GM23338 (cell line): ENCODE results near the gene LIFR. TPM values are rescaled to one million over a fixed set of nuclear protein-coding genes. Genes with fewer than 3 reads are reported as not detected.

ENCODE experiments used
- ATAC-seq: fragments of 200-7000 bp; cut with Tn5 transposase; 3 replicates; pipeline ENCODE4 v1.9.1; 2020
- DNase-seq: peaks from one replicate; pipeline ENCODE4 v3.0.0-alpha.2; 2015; ENCODE audit warnings: low spot score
- H2AFZ ChIP-seq: fragments of 200-600 bp; sonication (generic); 2 replicates; pipeline ENCODE4 v1.8.0; 2016; ENCODE audit warnings: antibody characterized with exemption, mild to moderate bottlenecking, moderate library complexity
- H3F3A ChIP-seq: fragments of 200-600 bp; sonication (generic); replicated peaks from 2 replicates; pipeline ENCODE4 v1.8.0; 2017; ENCODE audit warnings: antibody characterized with exemption, mixed run types, low read depth
- H3K27ac ChIP-seq: fragments of 200-600 bp; sonication (generic); 2 replicates; pipeline ENCODE4 v1.6.1; 2016; ENCODE audit warnings: low read depth
- H3K27me3 ChIP-seq: fragments of 200-600 bp; sonication (generic); 2 replicates; pipeline ENCODE4 v1.8.0; 2016; ENCODE audit warnings: mild to moderate bottlenecking, mixed run types, moderate library complexity; ENCODE audit not compliant: insufficient read depth
- H3K36me3 ChIP-seq: fragments of 200-600 bp; sonication (generic); 2 replicates; pipeline ENCODE4 v1.8.0; 2016; ENCODE audit warnings: mild to moderate bottlenecking; ENCODE audit not compliant: insufficient read depth
- H3K4me1 ChIP-seq: fragments of 200-600 bp; sonication (generic); 2 replicates; pipeline ENCODE4 v1.8.0; 2016; ENCODE audit warnings: mild to moderate bottlenecking, moderate library complexity; ENCODE audit not compliant: insufficient read depth
- H3K4me2 ChIP-seq: fragments of 200-600 bp; sonication (generic); 2 replicates; pipeline ENCODE4 v1.7.1; 2017; ENCODE audit warnings: mixed run types
- H3K4me3 ChIP-seq: fragments of 200-600 bp; sonication (generic); 2 replicates; pipeline ENCODE4 v1.6.1; 2016; ENCODE audit warnings: mixed run types
- H3K79me2 ChIP-seq: fragments of 200-600 bp; sonication (generic); replicated peaks from 2 replicates; pipeline ENCODE4 v1.8.0; 2017; ENCODE audit warnings: mild to moderate bottlenecking; ENCODE audit not compliant: insufficient read depth
- H3K9me2 ChIP-seq: fragments of 200-600 bp; sonication (generic); 2 replicates; pipeline ENCODE4 v1.8.0; 2017; ENCODE audit not compliant: insufficient read depth
- H4K20me1 ChIP-seq: fragments of 200-600 bp; sonication (generic); replicated peaks from 2 replicates; pipeline ENCODE4 v1.8.0; 2017; ENCODE audit warnings: mild to moderate bottlenecking; ENCODE audit not compliant: insufficient read depth
- H3K27ac Mint-ChIP-seq: 2 replicates; pipeline ENCODE4 v1.8.0; 2020; ENCODE audit warnings: inconsistent platforms, mild to moderate bottlenecking, moderate library complexity, mixed read lengths
- H3K27me3 Mint-ChIP-seq: 3 replicates; pipeline ENCODE4 v1.8.0; 2022; ENCODE audit warnings: low read depth, mild to moderate bottlenecking, moderate library complexity, mixed read lengths, inconsistent platforms; ENCODE audit not compliant: insufficient read depth, poor library complexity
- H3K36me3 Mint-ChIP-seq: 3 replicates; pipeline ENCODE4 v1.8.0; 2021; ENCODE audit warnings: low read depth, mild to moderate bottlenecking, inconsistent platforms, moderate library complexity, mixed read lengths
- H3K4me1 Mint-ChIP-seq: 3 replicates; pipeline ENCODE4 v1.8.0; 2020; ENCODE audit warnings: mild to moderate bottlenecking, inconsistent platforms, mixed read lengths
- H3K4me3 Mint-ChIP-seq: 3 replicates; pipeline ENCODE4 v1.8.0; 2021; ENCODE audit warnings: moderate library complexity, mild to moderate bottlenecking, inconsistent platforms, mixed read lengths
- H3K9me3 Mint-ChIP-seq: 3 replicates; pipeline ENCODE4 v1.8.0; 2020; ENCODE audit warnings: moderate library complexity, mild to moderate bottlenecking, inconsistent platforms, mixed read lengths
- CREB1 ChIP-seq: fragments of 250-450 bp; sonication (Bioruptor Pico); IDR thresholded peaks from 2 replicates; pipeline ENCODE4 v1.5.0; 2020; ENCODE audit warnings: low read depth, mild to moderate bottlenecking, moderate library complexity
- EZH2 ChIP-seq: fragments of 200-600 bp; sonication (generic); IDR thresholded peaks from one replicate; pipeline ENCODE4 v1.8.0; 2017; ENCODE audit warnings: antibody characterized with exemption, mild to moderate bottlenecking, low read depth; ENCODE audit not compliant: unreplicated experiment
- EZH2phosphoT487 ChIP-seq: fragments of 200-600 bp; sonication (generic); IDR thresholded peaks from one replicate; pipeline ENCODE4 v1.8.1; 2018; ENCODE audit warnings: antibody characterized with exemption; ENCODE audit not compliant: unreplicated experiment
- JUNB ChIP-seq: IDR thresholded peaks from one replicate; pipeline ENCODE4 v1.6.1; 2016; ENCODE audit warnings: antibody characterized with exemption; ENCODE audit not compliant: unreplicated experiment
- NANOG ChIP-seq: IDR thresholded peaks from 2 replicates; pipeline ENCODE4 v1.6.1; 2016; ENCODE audit warnings: antibody characterized with exemption, borderline replicate concordance
- POLR2AphosphoS5 ChIP-seq: IDR thresholded peaks from 2 replicates; pipeline ENCODE4 v1.6.1; 2016; ENCODE audit warnings: antibody characterized with exemption, low read depth
- ZNF114 ChIP-seq: fragments of 250-450 bp; sonication (Bioruptor Pico); IDR thresholded peaks from 2 replicates; pipeline ENCODE4 v1.5.0; 2020; ENCODE audit warnings: mild to moderate bottlenecking, moderate library complexity
- ZNF331 ChIP-seq: fragments of 250-450 bp; sonication (Bioruptor Pico); IDR thresholded peaks from 2 replicates; pipeline ENCODE4 v1.5.0; 2020; ENCODE audit warnings: low read depth, mild to moderate bottlenecking, moderate library complexity
- polyA plus RNA-seq: library from polyadenylated mRNA; unstranded; fragments of >200 nt; fragmentation: Nextera tagmentation; extraction: Ambion mirVana; gene quantifications from 2 replicates; pipeline ENCODE4 v1.2.1, GENCODE V29; 2016
- total RNA-seq: library from RNA; depleted of rRNA; stranded (reverse); fragments of >200 nt; shearing (Covaris generic); gene quantifications from 2 replicates; pipeline ENCODE4 v1.2.3, GENCODE V29; 2014
- TF ChIP-seq, protein P1 (sequence below): IDR thresholded peaks from 2 replicates; pipeline ENCODE4 v1.6.1; 2016; ENCODE audit warnings: antibody characterized with exemption
- TF ChIP-seq, protein P2 (sequence below), 2 experiments: fragments of 200-600 bp in 1 of 2; sonication (generic) in 1 of 2; conservative IDR thresholded peaks; 2 replicates each; pipeline versions ENCODE4 v1.5.1 to v1.6.1; 2016 to 2017; ENCODE audit warnings: antibody characterized with exemption in 2 of 2, low read depth in 2 of 2, mild to moderate bottlenecking in 2 of 2, moderate library complexity in 1 of 2
- TF ChIP-seq, protein P3 (sequence below): fragments of 250-450 bp; sonication (Bioruptor Pico); IDR thresholded peaks from 2 replicates; pipeline ENCODE4 v1.5.0; 2020; ENCODE audit warnings: mild to moderate bottlenecking, moderate library complexity

Gene LIFR
- total and polyA plus RNA-seq, 2 experiments from 2014 or later = 11.0 to 25.2 TPM

DNA sequence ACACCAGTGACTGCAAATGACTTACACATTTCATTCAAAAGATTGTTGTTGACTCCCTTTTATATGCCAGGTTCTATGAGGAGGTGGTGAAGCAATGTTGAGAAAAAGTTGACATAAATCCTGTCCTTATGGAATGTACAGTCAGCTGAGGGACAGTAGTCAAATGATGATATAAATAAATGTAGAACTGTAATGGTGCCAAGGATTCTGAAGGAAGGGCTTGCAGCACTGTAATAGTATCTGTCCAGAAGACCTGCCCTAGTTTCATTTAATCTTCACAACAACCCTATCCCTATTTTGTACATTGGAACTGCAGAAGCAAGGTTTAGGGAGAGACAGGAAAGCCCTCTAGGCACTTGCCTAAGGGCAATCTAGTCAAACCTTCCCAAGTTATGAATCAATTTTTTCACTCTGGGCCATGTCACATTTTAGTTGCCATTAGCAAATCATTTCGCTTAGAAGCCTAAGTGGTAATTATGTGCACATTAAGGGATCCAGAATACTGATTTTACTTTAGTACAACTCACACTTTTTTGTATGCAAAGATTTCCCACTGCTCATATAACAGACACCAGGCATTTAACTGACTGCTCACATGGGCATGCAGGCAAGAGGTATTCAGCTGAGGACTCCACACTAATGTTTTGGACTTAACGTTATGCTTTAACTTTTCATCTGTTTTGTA lies 34.5 kb upstream of the LIFR start:
- H3K4me1 ChIP-seq = no peaks in the 10 kb centered on the region
- DNase-seq = no peak
- no peaks in the 10 kb centered on the region for H3K9me2 ChIP-seq
- H3K4me2 ChIP-seq = no peak overlapping the region
- no peaks in the 10 kb centered on the region for H3K79me2 ChIP-seq
- no peak overlapping the region for H3K27ac ChIP-seq
- ATAC-seq = no peak
- TF ChIP-seq, protein P1, sequence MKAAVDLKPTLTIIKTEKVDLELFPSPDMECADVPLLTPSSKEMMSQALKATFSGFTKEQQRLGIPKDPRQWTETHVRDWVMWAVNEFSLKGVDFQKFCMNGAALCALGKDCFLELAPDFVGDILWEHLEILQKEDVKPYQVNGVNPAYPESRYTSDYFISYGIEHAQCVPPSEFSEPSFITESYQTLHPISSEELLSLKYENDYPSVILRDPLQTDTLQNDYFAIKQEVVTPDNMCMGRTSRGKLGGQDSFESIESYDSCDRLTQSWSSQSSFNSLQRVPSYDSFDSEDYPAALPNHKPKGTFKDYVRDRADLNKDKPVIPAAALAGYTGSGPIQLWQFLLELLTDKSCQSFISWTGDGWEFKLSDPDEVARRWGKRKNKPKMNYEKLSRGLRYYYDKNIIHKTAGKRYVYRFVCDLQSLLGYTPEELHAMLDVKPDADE = no peak
- TF ChIP-seq EZH2phosphoT487 (no peak), NANOG (no peak), EZH2 (no peak), CREB1 (CRISPR knock-in tag) (no peak), JUNB (no peak), POLR2AphosphoS5 (no peak), ZNF331 (CRISPR knock-in tag) (no peak), ZNF114 (CRISPR knock-in tag) (no peak)
- TF ChIP-seq, protein P2, sequence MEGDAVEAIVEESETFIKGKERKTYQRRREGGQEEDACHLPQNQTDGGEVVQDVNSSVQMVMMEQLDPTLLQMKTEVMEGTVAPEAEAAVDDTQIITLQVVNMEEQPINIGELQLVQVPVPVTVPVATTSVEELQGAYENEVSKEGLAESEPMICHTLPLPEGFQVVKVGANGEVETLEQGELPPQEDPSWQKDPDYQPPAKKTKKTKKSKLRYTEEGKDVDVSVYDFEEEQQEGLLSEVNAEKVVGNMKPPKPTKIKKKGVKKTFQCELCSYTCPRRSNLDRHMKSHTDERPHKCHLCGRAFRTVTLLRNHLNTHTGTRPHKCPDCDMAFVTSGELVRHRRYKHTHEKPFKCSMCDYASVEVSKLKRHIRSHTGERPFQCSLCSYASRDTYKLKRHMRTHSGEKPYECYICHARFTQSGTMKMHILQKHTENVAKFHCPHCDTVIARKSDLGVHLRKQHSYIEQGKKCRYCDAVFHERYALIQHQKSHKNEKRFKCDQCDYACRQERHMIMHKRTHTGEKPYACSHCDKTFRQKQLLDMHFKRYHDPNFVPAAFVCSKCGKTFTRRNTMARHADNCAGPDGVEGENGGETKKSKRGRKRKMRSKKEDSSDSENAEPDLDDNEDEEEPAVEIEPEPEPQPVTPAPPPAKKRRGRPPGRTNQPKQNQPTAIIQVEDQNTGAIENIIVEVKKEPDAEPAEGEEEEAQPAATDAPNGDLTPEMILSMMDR (conservative IDR thresholded peaks at IDR 0.05; ENCODE audit: low read depth in 2 of 2) = no peak
- TF ChIP-seq, protein P3, sequence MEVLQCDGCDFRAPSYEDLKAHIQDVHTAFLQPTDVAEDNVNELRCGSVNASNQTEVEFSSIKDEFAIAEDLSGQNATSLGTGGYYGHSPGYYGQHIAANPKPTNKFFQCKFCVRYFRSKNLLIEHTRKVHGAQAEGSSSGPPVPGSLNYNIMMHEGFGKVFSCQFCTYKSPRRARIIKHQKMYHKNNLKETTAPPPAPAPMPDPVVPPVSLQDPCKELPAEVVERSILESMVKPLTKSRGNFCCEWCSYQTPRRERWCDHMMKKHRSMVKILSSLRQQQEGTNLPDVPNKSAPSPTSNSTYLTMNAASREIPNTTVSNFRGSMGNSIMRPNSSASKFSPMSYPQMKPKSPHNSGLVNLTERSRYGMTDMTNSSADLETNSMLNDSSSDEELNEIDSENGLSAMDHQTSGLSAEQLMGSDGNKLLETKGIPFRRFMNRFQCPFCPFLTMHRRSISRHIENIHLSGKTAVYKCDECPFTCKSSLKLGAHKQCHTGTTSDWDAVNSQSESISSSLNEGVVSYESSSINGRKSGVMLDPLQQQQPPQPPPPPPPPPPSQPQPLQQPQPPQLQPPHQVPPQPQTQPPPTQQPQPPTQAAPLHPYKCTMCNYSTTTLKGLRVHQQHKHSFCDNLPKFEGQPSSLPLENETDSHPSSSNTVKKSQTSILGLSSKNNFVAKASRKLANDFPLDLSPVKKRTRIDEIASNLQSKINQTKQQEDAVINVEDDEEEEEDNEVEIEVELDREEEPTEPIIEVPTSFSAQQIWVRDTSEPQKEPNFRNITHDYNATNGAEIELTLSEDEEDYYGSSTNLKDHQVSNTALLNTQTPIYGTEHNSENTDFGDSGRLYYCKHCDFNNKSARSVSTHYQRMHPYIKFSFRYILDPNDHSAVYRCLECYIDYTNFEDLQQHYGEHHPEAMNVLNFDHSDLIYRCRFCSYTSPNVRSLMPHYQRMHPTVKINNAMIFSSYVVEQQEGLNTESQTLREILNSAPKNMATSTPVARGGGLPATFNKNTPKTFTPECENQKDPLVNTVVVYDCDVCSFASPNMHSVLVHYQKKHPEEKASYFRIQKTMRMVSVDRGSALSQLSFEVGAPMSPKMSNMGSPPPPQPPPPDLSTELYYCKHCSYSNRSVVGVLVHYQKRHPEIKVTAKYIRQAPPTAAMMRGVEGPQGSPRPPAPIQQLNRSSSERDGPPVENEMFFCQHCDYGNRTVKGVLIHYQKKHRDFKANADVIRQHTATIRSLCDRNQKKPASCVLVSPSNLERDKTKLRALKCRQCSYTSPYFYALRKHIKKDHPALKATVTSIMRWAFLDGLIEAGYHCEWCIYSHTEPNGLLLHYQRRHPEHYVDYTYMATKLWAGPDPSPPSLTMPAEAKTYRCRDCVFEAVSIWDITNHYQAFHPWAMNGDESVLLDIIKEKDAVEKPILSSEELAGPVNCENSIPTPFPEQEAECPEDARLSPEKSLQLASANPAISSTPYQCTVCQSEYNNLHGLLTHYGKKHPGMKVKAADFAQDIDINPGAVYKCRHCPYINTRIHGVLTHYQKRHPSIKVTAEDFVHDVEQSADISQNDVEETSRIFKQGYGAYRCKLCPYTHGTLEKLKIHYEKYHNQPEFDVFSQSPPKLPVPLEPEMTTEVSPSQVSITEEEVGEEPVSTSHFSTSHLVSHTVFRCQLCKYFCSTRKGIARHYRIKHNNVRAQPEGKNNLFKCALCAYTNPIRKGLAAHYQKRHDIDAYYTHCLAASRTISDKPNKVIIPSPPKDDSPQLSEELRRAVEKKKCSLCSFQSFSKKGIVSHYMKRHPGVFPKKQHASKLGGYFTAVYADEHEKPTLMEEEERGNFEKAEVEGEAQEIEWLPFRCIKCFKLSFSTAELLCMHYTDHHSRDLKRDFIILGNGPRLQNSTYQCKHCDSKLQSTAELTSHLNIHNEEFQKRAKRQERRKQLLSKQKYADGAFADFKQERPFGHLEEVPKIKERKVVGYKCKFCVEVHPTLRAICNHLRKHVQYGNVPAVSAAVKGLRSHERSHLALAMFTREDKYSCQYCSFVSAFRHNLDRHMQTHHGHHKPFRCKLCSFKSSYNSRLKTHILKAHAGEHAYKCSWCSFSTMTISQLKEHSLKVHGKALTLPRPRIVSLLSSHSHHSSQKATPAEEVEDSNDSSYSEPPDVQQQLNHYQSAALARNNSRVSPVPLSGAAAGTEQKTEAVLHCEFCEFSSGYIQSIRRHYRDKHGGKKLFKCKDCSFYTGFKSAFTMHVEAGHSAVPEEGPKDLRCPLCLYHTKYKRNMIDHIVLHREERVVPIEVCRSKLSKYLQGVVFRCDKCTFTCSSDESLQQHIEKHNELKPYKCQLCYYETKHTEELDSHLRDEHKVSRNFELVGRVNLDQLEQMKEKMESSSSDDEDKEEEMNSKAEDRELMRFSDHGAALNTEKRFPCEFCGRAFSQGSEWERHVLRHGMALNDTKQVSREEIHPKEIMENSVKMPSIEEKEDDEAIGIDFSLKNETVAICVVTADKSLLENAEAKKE (CRISPR knock-in tag) = no peak
- no peak overlapping the region for H3K27ac Mint-ChIP-seq
- H3K27me3 ChIP-seq = no peaks in the 10 kb centered on the region
- H2AFZ ChIP-seq = no peak overlapping the region
- no peaks in the 10 kb centered on the region for H4K20me1 ChIP-seq
- H3K4me3 ChIP-seq = no peak overlapping the region
- no peaks in the 10 kb centered on the region for H3K36me3 ChIP-seq
- no peaks in the 10 kb centered on the region for H3K36me3 Mint-ChIP-seq
- H3F3A ChIP-seq = no peaks in the 10 kb centered on the region
- no peaks in the 10 kb centered on the region for H3K9me3 Mint-ChIP-seq
- peaks cover 6% of the 10 kb centered on the region for H3K4me1 Mint-ChIP-seq
- H3K4me3 Mint-ChIP-seq = no peak overlapping the region
- H3K27me3 Mint-ChIP-seq = no peaks in the 10 kb centered on the region
